HCT116 (cell line): ENCODE data around the gene ITGAV. TPM values are rescaled to one million over a fixed set of nuclear protein-coding genes. Genes with fewer than 3 reads are reported as not detected.

ENCODE experiments used
- ATAC-seq: fragments of 200-7000 bp; cut with Tn5 transposase; 2 replicates; pipeline ENCODE4 v1.9.1; 2020; ENCODE audit warnings: mild to moderate bottlenecking, moderate library complexity
- BruUV-seq: library from RNA; stranded (reverse); fragments of 400-500 nt; replicated peaks from 2 replicates; lab custom pipeline; 2021; lab: Mats Ljungman, UMichigan
- CTCF ChIA-PET: fragments of 300-600 bp; sonication (Branson Sonifier 250); formaldehyde crosslinking; loops from one replicate; lab custom pipeline; 2021; ENCODE audit warnings: antibody characterized with exemption; lab: Charles Lee
- POLR2A ChIA-PET: fragments of 300-600, 350-600 bp; sonication (Branson Sonifier 250); formaldehyde crosslinking; loops from one replicate; lab custom pipeline; 2021; ENCODE audit warnings: antibody characterized with exemption; lab: Charles Lee
- RAD21 ChIA-PET, 2 experiments: fragments of 300-600 bp; sonication (Branson Sonifier 250); formaldehyde crosslinking; loops; one replicate each; lab custom pipeline; 2023; ENCODE audit warnings: low total read pairs in 2 of 2; ENCODE audit not compliant: uncharacterized antibody in 2 of 2, unreplicated experiment in 2 of 2, low non-redundant PET in 1 of 2; lab: Charles Lee
- DNase-seq: peaks from one replicate; pipeline ENCODE4 v3.0.0-alpha.2; 2010; ENCODE audit warnings: low read depth, low spot score
- H2AFZ ChIP-seq: fragments of 200-600 bp; shearing (Covaris generic), sonication (generic); 2 replicates; pipeline ENCODE4 v1.6.1; 2017; ENCODE audit warnings: low read depth, mixed run types, mixed read lengths, antibody characterized with exemption, low read length; ENCODE audit not compliant: poor library complexity, severe bottlenecking
- H3K27ac ChIP-seq: 2 replicates; pipeline ENCODE4 v1.5.1; 2012; ENCODE audit warnings: low read depth, low read length
- H3K27me3 ChIP-seq: fragments of 200-600 bp; sonication (generic); 2 replicates; pipeline ENCODE4 v1.6.1; 2016; ENCODE audit warnings: mixed run types, low read length, mixed read lengths; ENCODE audit not compliant: insufficient read depth
- H3K36me3 ChIP-seq, 2 experiments: fragments of 200-500 bp in 1 of 2; fragments of 200-600 bp in 1 of 2; sonication (Bioruptor generic) in 1 of 2; sonication (generic) in 1 of 2; 2 replicates each; pipeline versions ENCODE4 v1.5.1 to v1.6.1; 2014 to 2016; ENCODE audit warnings: low read length in 2 of 2, inconsistent platforms in 1 of 2, mixed read lengths in 1 of 2, mixed run types in 1 of 2; ENCODE audit not compliant: insufficient read depth in 2 of 2, control insufficient read depth in 1 of 2
- H3K4me1 ChIP-seq, 2 experiments: fragments of 200-600 bp in 1 of 2; sonication (generic) in 1 of 2; 2 replicates each; pipeline versions ENCODE4 v1.5.1 to v1.6.1; 2012 to 2017; ENCODE audit warnings: low read length in 2 of 2, inconsistent platforms in 1 of 2, mild to moderate bottlenecking in 1 of 2, mixed read lengths in 1 of 2, mixed run types in 1 of 2, moderate library complexity in 1 of 2; ENCODE audit not compliant: insufficient read depth in 2 of 2, control insufficient read depth in 1 of 2
- H3K4me2 ChIP-seq: fragments of 200-600 bp; sonication (generic); 2 replicates; pipeline ENCODE4 v1.6.1; 2017; ENCODE audit warnings: mixed run types, low read length, mixed read lengths
- H3K4me3 ChIP-seq, 2 experiments: fragments of 200-600 bp in 1 of 2; sonication (generic) in 1 of 2; replicated peaks in 1 of 2; 2 replicates each; pipeline ENCODE4 v1.5.1; 2011 to 2016; ENCODE audit warnings: low read length in 2 of 2, control low read depth in 1 of 2, low read depth in 1 of 2, mild to moderate bottlenecking in 1 of 2, mixed read lengths in 1 of 2, mixed run types in 1 of 2
- H3K79me2 ChIP-seq: fragments of 200-600 bp; sonication (generic); 2 replicates; pipeline ENCODE4 v1.6.1; 2017; ENCODE audit warnings: mild to moderate bottlenecking, mixed run types, low read length, moderate library complexity, mixed read lengths; ENCODE audit not compliant: insufficient read depth
- H3K9ac ChIP-seq: fragments of 200-600 bp; sonication (generic); 2 replicates; pipeline ENCODE4 v1.6.1; 2016; ENCODE audit warnings: low read length, mixed read lengths
- H3K9me2 ChIP-seq: fragments of 200-600 bp; sonication (generic), shearing (Covaris generic); 2 replicates; pipeline ENCODE4 v1.6.1; 2017; ENCODE audit warnings: mixed run types, mild to moderate bottlenecking, moderate library complexity; ENCODE audit not compliant: insufficient read depth
- H3K9me3 ChIP-seq, 2 experiments: fragments of 200-500 bp in 1 of 2; fragments of 200-600 bp in 1 of 2; sonication (Bioruptor generic) in 1 of 2; sonication (generic) in 1 of 2; 2 replicates each; pipeline ENCODE4 v1.6.1; 2014 to 2017; ENCODE audit warnings: low read length in 2 of 2, mixed read lengths in 2 of 2, inconsistent platforms in 1 of 2, low read depth in 1 of 2, mild to moderate bottlenecking in 1 of 2, mixed run types in 1 of 2, moderate library complexity in 1 of 2; ENCODE audit not compliant: control insufficient read depth in 1 of 2, insufficient read depth in 1 of 2
- H4K20me1 ChIP-seq: fragments of 200-600 bp; sonication (generic), shearing (Covaris generic); 2 replicates; pipeline ENCODE4 v1.6.1; 2017; ENCODE audit warnings: mixed run types, mild to moderate bottlenecking, moderate library complexity; ENCODE audit not compliant: insufficient read depth
- ATF3 ChIP-seq: IDR thresholded peaks from 2 replicates; pipeline ENCODE4 v1.6.1; 2012
- EZH2 ChIP-seq: fragments of 200-600 bp; sonication (generic); IDR thresholded peaks from 2 replicates; pipeline ENCODE4 v1.6.1; 2017; ENCODE audit warnings: antibody characterized with exemption, mixed run types
- MAX ChIP-seq: IDR thresholded peaks from 2 replicates; pipeline ENCODE4 v1.6.1; 2012
- POLR2A ChIP-seq: IDR thresholded peaks from 2 replicates; pipeline ENCODE4 v1.7.0; 2011; ENCODE audit warnings: borderline replicate concordance; ENCODE audit not compliant: insufficient read depth, insufficient read length; ENCODE audit errors: extremely low read depth
- RAD21 ChIP-seq: IDR thresholded peaks from 2 replicates; pipeline ENCODE4 v1.6.1; 2012; ENCODE audit warnings: low read depth, mild to moderate bottlenecking
- REST ChIP-seq: IDR thresholded peaks from 2 replicates; pipeline ENCODE4 v1.6.1; 2012; ENCODE audit warnings: low read depth
- SP1 ChIP-seq: IDR thresholded peaks from 2 replicates; pipeline ENCODE4 v1.6.1; 2012; ENCODE audit warnings: low read depth
- SRF ChIP-seq: IDR thresholded peaks from 2 replicates; pipeline ENCODE4 v1.6.1; 2012; ENCODE audit warnings: low read depth
- YY1 ChIP-seq: IDR thresholded peaks from 2 replicates; pipeline ENCODE4 v1.6.1; 2011; ENCODE audit warnings: low read length, low read depth, moderate library complexity, mild to moderate bottlenecking; ENCODE audit not compliant: insufficient replicate concordance; ENCODE audit errors: extremely low read depth
- ZBTB33 ChIP-seq: IDR thresholded peaks from 2 replicates; pipeline ENCODE4 v1.6.1; 2011; ENCODE audit warnings: mild to moderate bottlenecking, low read length, moderate library complexity; ENCODE audit not compliant: insufficient replicate concordance; ENCODE audit errors: extremely low read depth
- intact Hi-C: fragments of 100-400 bp; cut with micrococcal nuclease; formaldehyde crosslinking; loops from 2 replicates; pipeline ENCODE4 v1.10.0; 2022
- total RNA-seq: library from RNA; stranded (reverse); gene quantifications from one replicate; pipeline ENCODE4 v1.2.1, GENCODE V29; 2021; ENCODE audit not compliant: unreplicated experiment

Gene ITGAV
- total RNA-seq, 1 experiment from 2014 or later = 36.3 TPM

GRCh38 chr2:186637497-186637800, 47.6 kb downstream of the ITGAV start:
- H3K27me3 ChIP-seq = no peaks in the 10 kb centered on the region
- ChIA-PET POLR2A (no interaction called here), CTCF (no interaction called here), RAD21 (no interaction called here)
- H3K4me3 ChIP-seq = no peak overlapping the region
- no peak overlapping the region for H3K27ac ChIP-seq
- H3K79me2 ChIP-seq = no peaks in the 10 kb centered on the region
- TF ChIP-seq YY1 = no peak
- TF ChIP-seq REST = no peak
- TF ChIP-seq EZH2 = no peak
- TF ChIP-seq MAX = no peak
- no peak for TF ChIP-seq POLR2A
- no peak for TF ChIP-seq RAD21
- no peak for TF ChIP-seq SRF
- no peak for TF ChIP-seq ATF3
- TF ChIP-seq SP1 = no peak
- TF ChIP-seq ZBTB33 = no peak
- no peaks in the 10 kb centered on the region for H3K4me1 ChIP-seq
- no peak for DNase-seq
- no peak overlapping the region for H3K9ac ChIP-seq
- no peak for ATAC-seq
- no peak overlapping the region for H2AFZ ChIP-seq
- H4K20me1 ChIP-seq = no peaks in the 10 kb centered on the region
- no peak overlapping the region for H3K4me2 ChIP-seq
- 0 out of 4 replicates have a peak, but pooled peaks cover 0 to 2% of the 10 kb centered on the region in 2 experiments for H3K36me3 ChIP-seq
- intact Hi-C loops = no loop called here
- no peaks in the 10 kb centered on the region for H3K9me2 ChIP-seq
- BruUV-seq = no TSS peak
- H3K9me3 ChIP-seq = no peaks in the 10 kb centered on the region
